Small intestine (tissue), 7 donors: ENCODE data around the gene PIEZO2. TPM values are rescaled to one million over a fixed set of nuclear protein-coding genes. Genes with fewer than 3 reads are reported as not detected.
A peak's percentile ranks its signal among the peaks of the same experiment; 100 is the strongest.

Experiments used
- DNase-seq, 2 donors: peaks; one replicate each; pipeline versions ENCODE4 v3.0.0 to v3.0.0-alpha.2; 2013
- FAIRE-seq: peaks from 2 replicates; lab custom pipeline; 2012; peaks lifted over from hg19 to GRCh38; lab: Jason Lieb, UNC
- H3K27ac ChIP-seq, 3 donors: one replicate each; pipeline ENCODE4 v1.5.1; 2013; ENCODE audit warnings: low read length in 2 of 3, mild to moderate bottlenecking in 2 of 3, control low read depth in 1 of 3, inconsistent platforms in 1 of 3, low read depth in 1 of 3, moderate library complexity in 1 of 3
- H3K27me3 ChIP-seq, 3 donors: one replicate each; pipeline ENCODE4 v1.6.1; 2013; ENCODE audit warnings: low read length in 3 of 3, inconsistent platforms in 1 of 3; ENCODE audit not compliant: control insufficient read depth in 3 of 3, insufficient read depth in 3 of 3
- H3K36me3 ChIP-seq, 3 donors: one replicate each; pipeline ENCODE4 v1.6.1; 2013; ENCODE audit warnings: low read length in 3 of 3, inconsistent platforms in 1 of 3, low read depth in 1 of 3, mild to moderate bottlenecking in 1 of 3, moderate library complexity in 1 of 3; ENCODE audit not compliant: control insufficient read depth in 3 of 3, insufficient read depth in 2 of 3
- H3K4me1 ChIP-seq, 3 donors: one replicate each; pipeline ENCODE4 v1.6.1; 2013; ENCODE audit warnings: low read length in 2 of 3, inconsistent platforms in 1 of 3, low read depth in 1 of 3, mild to moderate bottlenecking in 1 of 3, moderate library complexity in 1 of 3; ENCODE audit not compliant: control insufficient read depth in 3 of 3, insufficient read depth in 2 of 3
- H3K4me3 ChIP-seq, 3 donors: one replicate each; pipeline ENCODE4 v1.5.1; 2013; ENCODE audit warnings: low read length in 3 of 3, control low read depth in 1 of 3, inconsistent platforms in 1 of 3, low read depth in 1 of 3, mild to moderate bottlenecking in 1 of 3, moderate library complexity in 1 of 3
- H3K9me3 ChIP-seq, 2 donors: one replicate each; pipeline ENCODE4 v1.6.1; 2013; ENCODE audit warnings: low read depth in 1 of 2, low read length in 1 of 2; ENCODE audit not compliant: control insufficient read depth in 2 of 2, insufficient read depth in 1 of 2
- WGBS, 3 donors: extraction: QIAGEN DNeasy Blood & Tissue Kit; methylation state at CpG; one replicate each; pipeline ENCODE4 v1.1.7; 2013; 5-methylcytosine and 5-hydroxymethylcytosine counted together
- polyA plus RNA-seq, 4 donors: library from polyadenylated mRNA; stranded (reverse) in 3 of 4; unstranded in 1 of 4; fragments of 200-250 nt in 3 of 4; fragments of 120-200 nt in 1 of 4; gene quantifications; one replicate each; pipeline versions ENCODE4 v1.2.1 to v1.2.3, GENCODE V29; 2013
- donor health status: healthy with polysubstance abuse.
- donor health status: control.
- donor health status: control.
- donor health status: Bipolar disorder and iron deficiency.
- donor health status: healthy.

PIEZO2 gene
- polyA plus RNA-seq, 4 donors: 0.81 to 30.2 (median 1.8) TPM; not detected in 1

DNA sequence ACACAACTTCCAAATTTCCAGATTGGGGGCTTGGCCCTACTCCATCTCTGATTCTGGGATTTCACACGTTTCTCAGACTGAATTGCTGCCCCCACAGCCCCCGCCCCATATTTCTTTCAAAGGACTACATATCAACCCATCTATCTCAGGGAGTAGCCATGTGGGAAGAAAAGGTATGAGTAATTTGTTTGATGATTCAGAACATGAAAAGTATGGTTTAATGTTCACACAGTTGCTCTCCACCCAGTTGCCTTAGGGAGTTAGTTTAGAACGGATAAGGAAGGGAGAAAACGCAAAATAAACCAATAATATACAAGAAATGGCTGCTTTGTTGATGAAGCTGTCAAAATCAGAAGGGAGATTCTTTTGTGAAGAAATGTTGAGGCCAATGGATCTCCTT is 145.1 kb downstream of the PIEZO2 start:
- H3K27ac ChIP-seq: peak overlapping the region in 1 of 3 donors; percentile 64
- no peak for DNase-seq
- H3K27me3 ChIP-seq: peaks cover 0 to 2% (median 0%) of the 10 kb centered on the region in 3 donors
- H3K4me3 ChIP-seq: no peak overlapping the region
- peaks cover 0 to 20% (median 0%) of the 10 kb centered on the region in 3 donors for H3K4me1 ChIP-seq
- FAIRE-seq: no peak
- H3K9me3 ChIP-seq: no peaks in the 10 kb centered on the region
- no peaks in the 10 kb centered on the region for H3K36me3 ChIP-seq
- 55 to 65% (median 59%) methylated on average over 4 of the region's 4 CpGs for WGBS, 3 donors

DNA sequence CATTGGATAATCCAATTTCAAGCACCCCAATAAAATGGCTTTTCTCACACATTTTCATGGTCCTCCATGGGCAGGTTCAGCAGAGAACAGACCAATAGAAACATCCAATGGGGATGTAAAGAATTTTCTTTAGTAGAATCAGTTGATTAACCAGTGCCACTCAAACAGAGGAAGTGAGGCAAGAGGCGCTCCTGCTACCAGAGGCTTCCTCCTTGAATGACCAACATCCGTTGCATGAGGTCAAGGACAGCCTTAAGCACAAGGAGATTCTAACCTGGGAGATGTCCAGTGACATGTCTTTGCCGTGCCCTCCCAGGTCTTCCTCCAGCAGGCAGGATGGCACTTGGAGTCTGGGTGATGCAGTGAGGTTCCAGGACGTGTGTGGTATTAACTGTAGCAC is 146.6 kb downstream of the PIEZO2 start:
- DNase-seq: no peak

DNA sequence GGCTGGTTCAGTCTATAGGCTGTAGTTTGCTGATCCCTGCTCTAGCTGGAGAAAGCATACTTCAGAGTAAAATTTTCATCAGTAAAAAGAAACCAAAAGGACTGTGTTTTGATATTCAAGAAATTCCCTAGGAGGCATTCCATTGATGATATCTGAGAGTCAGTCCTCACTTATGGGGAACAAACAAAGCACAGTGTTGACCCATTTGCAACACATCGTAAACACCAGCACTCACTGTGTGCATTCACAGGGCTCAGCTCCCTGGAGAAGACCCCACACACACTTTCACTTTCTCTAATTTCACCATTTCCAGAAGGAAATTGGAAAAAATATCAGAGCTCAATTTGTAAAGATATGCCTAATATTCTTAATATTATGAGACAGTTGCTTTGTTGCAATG is 147.1 kb downstream of the PIEZO2 start:
- no peak for DNase-seq
- Histone ChIP-seq H3K27me3 (peaks cover 0 to 2% (median 0%) of the 10 kb centered on the region in 3 donors), H3K27ac (no peak overlapping the region), H3K4me1 (peaks cover 0 to 8% (median 0%) of the 10 kb centered on the region in 3 donors), H3K9me3 (no peaks in the 10 kb centered on the region), H3K36me3 (no peaks in the 10 kb centered on the region), H3K4me3 (no peak overlapping the region)
- FAIRE-seq: no peak
- 85 to 88% (median 85%) methylated on average over 1 of the region's 1 CpG for WGBS, 3 donors

More for the DNA sequence above, 146.6 kb downstream of the PIEZO2 start:
- peaks cover 0 to 2% (median 0%) of the 10 kb centered on the region in 3 donors for H3K27me3 ChIP-seq
- no peak for FAIRE-seq
- H3K27ac ChIP-seq: no peak overlapping the region
- H3K9me3 ChIP-seq: no peaks in the 10 kb centered on the region
- H3K4me1 ChIP-seq: peaks cover 0 to 10% (median 0%) of the 10 kb centered on the region in 3 donors
- H3K4me3 ChIP-seq: no peak overlapping the region
- 65 to 80% (median 67%) methylated on average over 4 of the region's 4 CpGs for WGBS, 3 donors
- H3K36me3 ChIP-seq: no peaks in the 10 kb centered on the region

DNA sequence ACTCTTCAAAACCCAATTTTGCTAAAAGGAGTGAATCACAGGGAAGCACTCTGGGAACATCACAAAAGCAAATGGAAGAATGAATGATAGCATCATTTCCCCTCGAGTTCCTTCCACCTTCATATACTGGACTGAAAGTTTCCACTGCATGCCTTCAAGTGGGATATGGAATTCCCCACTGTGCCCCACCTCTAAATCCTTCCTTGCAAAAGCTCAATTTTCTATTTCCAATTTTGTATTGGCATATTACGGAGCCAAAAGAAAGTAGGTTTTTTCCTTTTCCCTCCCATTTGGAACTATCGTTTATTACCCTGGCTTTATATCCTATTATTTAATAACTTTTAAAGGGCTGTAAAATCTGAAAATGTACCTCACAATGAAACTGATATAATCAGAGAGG is 149.3 kb downstream of the PIEZO2 start:
- no peaks in the 10 kb centered on the region for H3K9me3 ChIP-seq
- 76 to 89% (median 82%) methylated on average over 3 of the region's 3 CpGs for WGBS, 3 donors
- no peak overlapping the region for H3K4me3 ChIP-seq
- H3K27ac ChIP-seq: no peak overlapping the region
- FAIRE-seq: no peak
- H3K4me1 ChIP-seq: no peaks in the 10 kb centered on the region
- no peak for DNase-seq
- peaks cover 0 to 2% (median 0%) of the 10 kb centered on the region in 3 donors for H3K27me3 ChIP-seq
- no peaks in the 10 kb centered on the region for H3K36me3 ChIP-seq

DNA sequence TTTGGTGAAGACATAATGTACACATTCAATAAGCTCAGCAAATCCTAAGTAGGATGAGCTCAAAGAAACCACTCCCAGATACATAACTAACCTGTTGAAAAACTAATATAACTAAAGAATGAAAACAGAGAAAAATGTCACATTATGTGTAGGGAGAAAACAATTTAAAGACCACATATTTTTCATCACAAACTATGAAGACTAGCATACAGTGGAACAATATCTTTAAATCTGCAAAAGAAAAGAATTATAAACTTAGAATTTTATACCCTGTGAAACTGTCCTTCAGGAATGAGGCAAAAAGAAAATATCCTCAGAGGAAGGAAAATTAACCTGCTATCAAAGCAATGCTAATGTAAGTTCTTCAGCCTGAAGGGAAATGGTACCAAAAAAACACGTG is 151.5 kb downstream of the PIEZO2 start:
- H3K4me3 ChIP-seq: no peak overlapping the region
- no peak overlapping the region for H3K27ac ChIP-seq
- no peaks in the 10 kb centered on the region for H3K4me1 ChIP-seq
- H3K36me3 ChIP-seq: no peaks in the 10 kb centered on the region
- 35 to 65% (median 44%) methylated on average over 1 of the region's 1 CpG for WGBS, 3 donors
- no peaks in the 10 kb centered on the region for H3K27me3 ChIP-seq
- no peak for DNase-seq
- peaks cover 0 to 6% of the 10 kb centered on the region in 2 donors for H3K9me3 ChIP-seq
- no peak for FAIRE-seq

DNA sequence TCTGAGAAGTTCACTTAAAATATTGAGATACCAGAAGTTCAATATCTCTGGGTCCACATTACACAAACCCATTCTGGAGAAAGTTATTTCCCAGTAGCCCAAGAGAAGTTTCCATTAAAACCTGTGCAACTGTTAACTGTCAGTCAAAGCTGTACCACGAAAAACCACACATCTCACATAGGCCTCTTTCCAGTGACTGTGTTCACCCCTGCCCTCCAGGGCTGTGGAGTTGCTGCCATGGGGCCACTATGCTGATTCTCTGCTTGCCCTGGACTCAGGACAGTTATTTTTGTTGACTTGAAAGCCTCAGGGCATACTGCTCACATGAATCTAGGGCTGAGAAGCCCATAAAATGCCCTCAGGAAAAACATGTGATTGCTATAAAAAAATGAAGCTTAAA is 153.8 kb downstream of the PIEZO2 start:
- DNase-seq: no peak
- FAIRE-seq: no peak
- H3K4me1 ChIP-seq: no peaks in the 10 kb centered on the region
- 47 to 60% (median 60%) methylated on average over 1 of the region's 1 CpG for WGBS, 3 donors
- H3K4me3 ChIP-seq: no peak overlapping the region
- no peak overlapping the region for H3K27ac ChIP-seq
- peaks cover 0 to 6% of the 10 kb centered on the region in 2 donors for H3K9me3 ChIP-seq
- H3K27me3 ChIP-seq: no peaks in the 10 kb centered on the region
- no peaks in the 10 kb centered on the region for H3K36me3 ChIP-seq

DNA sequence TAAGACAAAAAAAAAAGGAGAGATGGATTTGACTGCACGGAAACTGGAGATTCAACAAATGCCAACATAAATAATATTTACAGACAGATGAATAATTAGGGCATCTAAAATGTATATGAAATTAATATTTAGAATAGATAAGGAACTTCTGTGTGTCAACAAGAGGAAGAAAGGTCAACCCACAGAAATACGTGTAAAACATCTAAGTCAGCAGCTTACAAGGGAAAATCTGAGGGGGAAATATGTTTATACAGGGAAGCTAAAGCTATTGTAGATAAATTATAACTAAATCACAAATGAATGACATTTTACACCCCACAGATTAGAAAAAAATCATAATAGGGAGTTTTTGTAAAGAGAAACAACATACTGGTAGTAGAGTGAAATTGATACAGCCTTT is 159.9 kb downstream of the PIEZO2 start:
- Histone ChIP-seq H3K27ac (no peak overlapping the region), H3K27me3 (no peaks in the 10 kb centered on the region), H3K4me1 (no peaks in the 10 kb centered on the region), H3K9me3 (peaks cover 0 to 6% of the 10 kb centered on the region in 2 donors), H3K4me3 (no peak overlapping the region), H3K36me3 (no peaks in the 10 kb centered on the region)
- 64 to 70% (median 66%) methylated on average over 2 of the region's 2 CpGs for WGBS, 3 donors
- DNase-seq (no peak), FAIRE-seq (no peak)

DNA sequence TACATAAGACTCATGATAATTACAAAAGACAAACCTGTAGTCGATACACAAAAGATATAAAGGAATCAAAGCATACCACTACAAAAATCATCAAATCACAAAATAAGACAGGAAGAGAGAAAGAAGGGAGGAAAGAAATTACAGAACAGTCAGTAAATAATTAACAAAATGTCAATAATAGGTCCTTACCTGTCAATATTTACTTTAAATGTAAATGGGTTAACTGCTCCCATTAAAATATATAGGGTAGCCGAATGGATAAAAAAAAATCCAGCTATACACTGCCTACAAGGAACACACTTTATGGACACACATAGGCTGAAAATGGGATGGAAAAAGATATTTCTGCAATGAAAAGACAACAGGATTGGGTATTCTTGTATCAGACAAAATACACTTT is 163.7 kb downstream of the PIEZO2 start:
- Histone ChIP-seq H3K4me3 (no peak overlapping the region), H3K36me3 (no peaks in the 10 kb centered on the region), H3K9me3 (peaks cover 2 to 19% of the 10 kb centered on the region in 2 donors), H3K4me1 (no peaks in the 10 kb centered on the region), H3K27ac (no peak overlapping the region), H3K27me3 (no peaks in the 10 kb centered on the region)
- no peak for FAIRE-seq
- WGBS, 3 donors: 62 to 73% (median 69%) methylated on average over 2 of the region's 2 CpGs
- no peak for DNase-seq

DNA sequence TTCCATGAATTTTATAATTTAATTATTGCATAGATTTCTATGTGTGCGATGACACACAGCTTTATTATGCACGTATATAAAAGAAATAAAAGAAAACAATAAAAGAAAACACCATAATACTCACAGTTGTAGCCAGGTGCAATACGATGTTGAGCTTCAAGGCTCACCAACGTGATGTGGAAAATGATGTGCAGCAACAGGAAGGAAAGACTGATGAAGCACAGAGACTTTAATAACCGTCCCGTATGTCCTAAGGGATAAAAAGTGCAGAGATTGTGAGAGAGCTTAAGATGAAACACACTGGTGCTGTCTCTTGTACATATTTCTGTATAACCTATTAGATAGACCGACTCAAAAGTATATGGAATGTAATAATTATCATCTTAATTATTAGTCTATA is 170.0 kb downstream of the PIEZO2 start:
- no peak overlapping the region for H3K4me3 ChIP-seq
- DNase-seq: no peak
- no peaks in the 10 kb centered on the region for H3K36me3 ChIP-seq
- no peaks in the 10 kb centered on the region for H3K27me3 ChIP-seq
- H3K4me1 ChIP-seq: no peaks in the 10 kb centered on the region
- no peak overlapping the region for H3K27ac ChIP-seq
- FAIRE-seq: no peak
- H3K9me3 ChIP-seq: peaks cover 2 to 19% of the 10 kb centered on the region in 2 donors
- WGBS, 3 donors: 83 to 87% (median 86%) methylated on average over 7 of the region's 7 CpGs
